Astrocyte (in vitro differentiated cells and primary cell): Measurements from ENCODE around the gene DOK6.

ENCODE experiments used
- CTCF ChIP-seq: IDR thresholded peaks from 2 replicates; pipeline ENCODE4 v1.5.1; 2011; ENCODE audit warnings: low read depth, mild to moderate bottlenecking, inconsistent platforms, low read length, moderate library complexity; ENCODE audit not compliant: insufficient read depth
- EZH2 ChIP-seq: IDR thresholded peaks from 2 replicates; pipeline ENCODE4 v1.6.1; 2012; ENCODE audit warnings: mild to moderate bottlenecking, low read length, inconsistent platforms; ENCODE audit not compliant: insufficient read depth

DNA sequence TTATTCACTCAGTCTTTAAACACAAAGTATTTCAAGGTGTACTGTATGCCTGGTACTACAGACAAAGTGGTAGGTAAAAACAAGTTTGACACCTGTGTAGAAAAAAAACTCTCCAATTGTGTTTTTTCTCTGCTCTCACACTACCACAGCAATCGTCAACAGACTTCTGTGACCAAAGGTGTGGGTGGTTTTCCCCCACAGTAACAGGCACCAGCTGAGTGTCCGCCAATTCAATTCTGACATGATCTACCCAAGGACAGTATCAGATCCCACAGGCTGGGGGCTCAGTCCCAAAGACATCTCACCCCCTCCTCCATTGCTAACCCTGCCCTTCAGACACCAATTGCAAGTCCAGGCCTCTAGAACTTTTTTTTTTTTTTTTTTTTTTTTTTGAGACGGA is 475.8 kb downstream of the DOK6 start:
- TF ChIP-seq EZH2 = no peak
- TF ChIP-seq CTCF = no peak
